ENCODE data around the gene XIRP2.
"Not testable (repeated sequence)": the region's sequence is repeated elsewhere in the genome, so short reads cannot be mapped to it uniquely, and the experiment has no call there.

- not testable (repeated sequence) for TF ChIP-seq POLR2AphosphoS5 (IDR thresholded peaks at IDR 0.05; ENCODE audit: borderline replicate concordance, low read depth, low read length); EZH2 (IDR thresholded peaks at IDR 0.05)
These were observed 210.7 kb downstream of the XIRP2 start for GRCh38 chr2:167098931-167099330.

Measured in SK-N-MC (cell line).